MM.1S (cell line): ENCODE results near the gene SRD5A3.

ENCODE experiments used
- DNase-seq: peaks from one replicate; pipeline ENCODE4 v3.0.0-alpha.2; 2015
- H2AFZ ChIP-seq: fragments of 300-600 bp; sonication (generic); 2 replicates; pipeline ENCODE4 v1.6.0; 2016; ENCODE audit warnings: antibody characterized with exemption, low read length
- H3F3A ChIP-seq: fragments of 300-600 bp; sonication (generic); 2 replicates; pipeline ENCODE4 v1.6.1; 2016; ENCODE audit warnings: mild to moderate bottlenecking, antibody characterized with exemption, low read length, moderate library complexity, mixed read lengths; ENCODE audit not compliant: insufficient read depth
- H3K27ac ChIP-seq: fragments of 300-600 bp; sonication (generic); 2 replicates; pipeline ENCODE4 v1.5.1; 2016; ENCODE audit warnings: mild to moderate bottlenecking, low read length
- H3K27me3 ChIP-seq: fragments of 300-600 bp; sonication (generic); replicated peaks from 2 replicates; pipeline ENCODE4 v1.6.0; 2016; ENCODE audit warnings: low read length; ENCODE audit not compliant: insufficient read depth
- H3K36me3 ChIP-seq: fragments of 300-600 bp; sonication (generic); replicated peaks from 2 replicates; pipeline ENCODE4 v1.6.1; 2016; ENCODE audit warnings: mild to moderate bottlenecking, low read length, mixed read lengths; ENCODE audit not compliant: insufficient read depth
- H3K4me1 ChIP-seq: fragments of 300-600 bp; sonication (generic); 2 replicates; pipeline ENCODE4 v1.6.1; 2016; ENCODE audit warnings: low read length, mixed read lengths
- H3K4me2 ChIP-seq: fragments of 300-600 bp; sonication (generic); 2 replicates; pipeline ENCODE4 v1.6.0; 2016; ENCODE audit warnings: low read depth, low read length
- H3K4me3 ChIP-seq: fragments of 300-600 bp; sonication (generic); 2 replicates; pipeline ENCODE4 v1.5.1; 2016; ENCODE audit warnings: low read length, mixed read lengths
- H3K79me2 ChIP-seq: fragments of 300-600 bp; sonication (generic); 2 replicates; pipeline ENCODE4 v1.6.1; 2016; ENCODE audit warnings: mixed run types, low read length, mixed read lengths
- H3K9ac ChIP-seq: fragments of 300-600 bp; sonication (generic); 2 replicates; pipeline ENCODE4 v1.6.1; 2016; ENCODE audit warnings: low read length, mixed read lengths
- H3K9me2 ChIP-seq: fragments of 300-600 bp; sonication (generic); replicated peaks from 2 replicates; pipeline ENCODE4 v1.6.1; 2016; ENCODE audit warnings: mild to moderate bottlenecking, low read length, mixed read lengths; ENCODE audit not compliant: insufficient read depth
- H3K9me3 ChIP-seq: fragments of 300-600 bp; sonication (generic); replicated peaks from 2 replicates; pipeline ENCODE4 v1.6.1; 2016; ENCODE audit warnings: mild to moderate bottlenecking, low read length, mixed read lengths; ENCODE audit not compliant: insufficient read depth
- H4K20me1 ChIP-seq: fragments of 300-600 bp; sonication (generic); 2 replicates; pipeline ENCODE4 v1.6.1; 2016; ENCODE audit warnings: mild to moderate bottlenecking, low read length, moderate library complexity, mixed read lengths; ENCODE audit not compliant: insufficient read depth
- CTCF ChIP-seq: fragments of 300-600 bp; sonication (generic); IDR thresholded peaks from 2 replicates; pipeline ENCODE4 v1.5.1; 2016; ENCODE audit warnings: antibody characterized with exemption, low read length, mixed read lengths
- EZH2 ChIP-seq: fragments of 300-600 bp; sonication (generic); optimal IDR thresholded peaks from 2 replicates; pipeline ENCODE3; 2017; ENCODE audit warnings: low read depth, mild to moderate bottlenecking, antibody characterized with exemption, low read length, mixed read lengths
- EZH2phosphoT487 ChIP-seq: fragments of 300-600 bp; sonication (generic); IDR thresholded peaks from 2 replicates; pipeline ENCODE4 v1.6.1; 2018; ENCODE audit warnings: antibody characterized with exemption, low read length

The SRD5A3 gene

DNA sequence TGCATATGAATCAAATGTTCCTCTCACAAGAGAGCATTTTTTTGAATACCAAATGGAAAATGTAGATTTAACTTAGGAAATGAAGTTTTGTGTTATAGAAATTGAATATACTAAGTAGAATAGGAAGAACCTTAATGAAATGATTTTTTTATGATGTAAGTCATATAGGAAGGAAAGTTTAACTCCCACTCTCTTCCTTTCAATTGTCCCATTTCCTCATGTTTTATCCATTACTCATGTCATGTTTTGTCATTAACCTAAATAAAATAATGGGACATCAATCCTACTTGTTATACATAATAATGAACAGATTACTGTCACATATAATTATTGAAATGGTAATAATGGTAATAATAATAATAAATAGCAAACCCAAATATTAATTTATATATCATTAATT is 22.7 kb upstream of the SRD5A3 start:
- no peaks in the 10 kb centered on the region for H3K79me2 ChIP-seq
- no peaks in the 10 kb centered on the region for H3K4me1 ChIP-seq
- H3K36me3 ChIP-seq: no peaks in the 10 kb centered on the region
- H4K20me1 ChIP-seq: no peaks in the 10 kb centered on the region
- DNase-seq: no peak
- H3K9me2 ChIP-seq: no peaks in the 10 kb centered on the region
- H3K9me3 ChIP-seq: no peaks in the 10 kb centered on the region
- H3F3A ChIP-seq: no peaks in the 10 kb centered on the region
- TF ChIP-seq EZH2phosphoT487 (no peak), CTCF (no peak), EZH2 (no peak)
- H2AFZ ChIP-seq: no peak overlapping the region
- H3K4me3 ChIP-seq: no peak overlapping the region
- no peak overlapping the region for H3K4me2 ChIP-seq
- no peaks in the 10 kb centered on the region for H3K27me3 ChIP-seq
- H3K9ac ChIP-seq: no peak overlapping the region
- no peak overlapping the region for H3K27ac ChIP-seq

GRCh38 chr4:55326629-55327028 is 19.4 kb upstream of the SRD5A3 start:
- no peak for DNase-seq
- no peak overlapping the region for H3K27ac ChIP-seq
- no peaks in the 10 kb centered on the region for H3K9me2 ChIP-seq
- H4K20me1 ChIP-seq: no peaks in the 10 kb centered on the region
- H3K4me1 ChIP-seq: no peaks in the 10 kb centered on the region
- H3K36me3 ChIP-seq: no peaks in the 10 kb centered on the region
- no peak for TF ChIP-seq CTCF
- no peak for TF ChIP-seq EZH2phosphoT487
- no peak for TF ChIP-seq EZH2
- no peaks in the 10 kb centered on the region for H3F3A ChIP-seq
- no peak overlapping the region for H3K4me3 ChIP-seq
- H3K9ac ChIP-seq: no peak overlapping the region
- H2AFZ ChIP-seq: no peak overlapping the region
- no peaks in the 10 kb centered on the region for H3K9me3 ChIP-seq
- no peaks in the 10 kb centered on the region for H3K27me3 ChIP-seq
- no peaks in the 10 kb centered on the region for H3K79me2 ChIP-seq
- H3K4me2 ChIP-seq: no peak overlapping the region

- H3K9ac ChIP-seq: no peak overlapping the region
- H3K27me3 ChIP-seq: no peaks in the 10 kb centered on the region
- no peak for DNase-seq
- H3K79me2 ChIP-seq: no peaks in the 10 kb centered on the region
- H3K4me1 ChIP-seq: no peaks in the 10 kb centered on the region
- no peaks in the 10 kb centered on the region for H3K9me2 ChIP-seq
- no peak overlapping the region for H3K4me3 ChIP-seq
- no peaks in the 10 kb centered on the region for H3K9me3 ChIP-seq
- H2AFZ ChIP-seq: no peak overlapping the region
- no peak overlapping the region for H3K4me2 ChIP-seq
- no peak for TF ChIP-seq EZH2
- TF ChIP-seq EZH2phosphoT487: no peak
- no peak for TF ChIP-seq CTCF
- H4K20me1 ChIP-seq: no peaks in the 10 kb centered on the region
- H3K27ac ChIP-seq: no peak overlapping the region
- H3F3A ChIP-seq: no peaks in the 10 kb centered on the region
- H3K36me3 ChIP-seq: no peaks in the 10 kb centered on the region
Measured at GRCh38 chr4:55329012-55329411, 17.0 kb upstream of the SRD5A3 start.

DNA sequence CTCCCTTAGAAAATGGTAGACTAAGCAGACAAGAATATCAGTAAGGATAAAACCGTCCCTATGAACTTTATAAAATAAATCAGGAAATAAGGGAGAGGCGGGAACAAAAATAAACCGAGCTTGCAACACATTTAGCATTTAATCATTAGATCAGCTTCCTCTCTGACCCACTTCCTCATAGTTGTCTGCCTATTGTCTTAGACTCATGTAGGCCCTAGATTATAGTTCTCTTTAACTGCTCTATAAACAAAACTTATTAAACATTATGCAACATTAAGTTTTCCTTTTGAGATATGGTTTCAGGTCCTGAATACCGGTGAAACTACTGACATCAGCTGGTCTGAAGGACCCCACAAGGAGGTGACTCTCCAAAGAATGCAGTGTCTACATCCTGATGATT is 15.8 kb upstream of the SRD5A3 start:
- TF ChIP-seq CTCF: no peak
- no peak for TF ChIP-seq EZH2phosphoT487
- TF ChIP-seq EZH2: no peak
- Histone ChIP-seq H3F3A (no peaks in the 10 kb centered on the region), H3K4me1 (no peaks in the 10 kb centered on the region), H3K79me2 (no peaks in the 10 kb centered on the region), H3K27ac (no peak overlapping the region), H4K20me1 (no peaks in the 10 kb centered on the region), H3K4me2 (no peak overlapping the region), H3K36me3 (no peaks in the 10 kb centered on the region), H3K4me3 (no peak overlapping the region), H3K9ac (no peak overlapping the region), H3K9me3 (no peaks in the 10 kb centered on the region), H3K9me2 (no peaks in the 10 kb centered on the region), H3K27me3 (no peaks in the 10 kb centered on the region), H2AFZ (no peak overlapping the region)
- no peak for DNase-seq
